ENCODE results near the gene PDPN. TPM values are rescaled to one million over a fixed set of nuclear protein-coding genes. Genes with fewer than 3 reads are reported as not detected.

PDPN gene
- polyA plus RNA-seq, 1 of the 3 experiments (the other 2 are of a cell fraction): not detected

DNA sequence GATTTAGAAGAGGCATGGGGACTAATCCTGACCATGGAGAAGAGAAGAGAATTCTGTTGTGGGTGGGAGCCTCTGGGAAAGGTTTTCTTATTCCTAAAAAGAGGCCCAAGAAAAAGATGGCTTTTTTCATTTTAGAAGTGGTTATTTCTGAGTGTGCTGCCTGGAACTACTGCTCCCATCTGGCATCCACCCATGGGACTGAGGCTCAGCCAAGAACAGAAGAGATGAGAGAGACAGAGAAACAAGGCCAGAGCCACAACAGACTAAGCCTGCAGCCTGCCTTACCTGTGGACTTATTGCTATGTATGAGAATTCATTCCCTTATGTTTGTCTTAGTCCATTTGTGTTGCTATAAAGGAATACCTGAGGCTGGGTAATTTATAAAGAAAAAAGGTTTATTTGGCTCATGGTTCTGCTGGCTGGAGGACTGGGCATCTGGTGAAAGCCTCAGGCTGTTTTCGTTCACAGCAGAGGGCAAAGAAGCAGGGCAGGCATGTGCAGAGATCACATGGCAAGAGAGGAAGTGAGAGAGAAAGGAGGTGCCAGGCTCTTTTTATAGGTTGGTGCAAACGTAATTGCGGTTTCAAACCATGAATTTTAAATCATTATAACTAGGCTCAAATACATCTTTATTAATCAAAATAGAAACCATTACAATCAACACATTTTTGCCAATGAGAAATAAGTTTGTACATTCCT is 58.8 kb downstream of the PDPN start:
- TF ChIP-seq, protein P1, sequence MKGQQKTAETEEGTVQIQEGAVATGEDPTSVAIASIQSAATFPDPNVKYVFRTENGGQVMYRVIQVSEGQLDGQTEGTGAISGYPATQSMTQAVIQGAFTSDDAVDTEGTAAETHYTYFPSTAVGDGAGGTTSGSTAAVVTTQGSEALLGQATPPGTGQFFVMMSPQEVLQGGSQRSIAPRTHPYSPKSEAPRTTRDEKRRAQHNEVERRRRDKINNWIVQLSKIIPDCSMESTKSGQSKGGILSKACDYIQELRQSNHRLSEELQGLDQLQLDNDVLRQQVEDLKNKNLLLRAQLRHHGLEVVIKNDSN (IDR thresholded peaks at IDR 0.05; ENCODE audit: borderline replicate concordance, low read depth): no peak
- no peak for TF ChIP-seq YY1 (IDR thresholded peaks at IDR 0.05; ENCODE audit: low read depth)
- TF ChIP-seq, protein P2, sequence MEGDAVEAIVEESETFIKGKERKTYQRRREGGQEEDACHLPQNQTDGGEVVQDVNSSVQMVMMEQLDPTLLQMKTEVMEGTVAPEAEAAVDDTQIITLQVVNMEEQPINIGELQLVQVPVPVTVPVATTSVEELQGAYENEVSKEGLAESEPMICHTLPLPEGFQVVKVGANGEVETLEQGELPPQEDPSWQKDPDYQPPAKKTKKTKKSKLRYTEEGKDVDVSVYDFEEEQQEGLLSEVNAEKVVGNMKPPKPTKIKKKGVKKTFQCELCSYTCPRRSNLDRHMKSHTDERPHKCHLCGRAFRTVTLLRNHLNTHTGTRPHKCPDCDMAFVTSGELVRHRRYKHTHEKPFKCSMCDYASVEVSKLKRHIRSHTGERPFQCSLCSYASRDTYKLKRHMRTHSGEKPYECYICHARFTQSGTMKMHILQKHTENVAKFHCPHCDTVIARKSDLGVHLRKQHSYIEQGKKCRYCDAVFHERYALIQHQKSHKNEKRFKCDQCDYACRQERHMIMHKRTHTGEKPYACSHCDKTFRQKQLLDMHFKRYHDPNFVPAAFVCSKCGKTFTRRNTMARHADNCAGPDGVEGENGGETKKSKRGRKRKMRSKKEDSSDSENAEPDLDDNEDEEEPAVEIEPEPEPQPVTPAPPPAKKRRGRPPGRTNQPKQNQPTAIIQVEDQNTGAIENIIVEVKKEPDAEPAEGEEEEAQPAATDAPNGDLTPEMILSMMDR (IDR thresholded peaks at IDR 0.05): no peak
- no peak for TF ChIP-seq REST (IDR thresholded peaks at IDR 0.05; ENCODE audit: low read depth, low read length)
- no peak for TF ChIP-seq RXRA (IDR thresholded peaks at IDR 0.05; ENCODE audit: borderline replicate concordance, low read depth)
- TF ChIP-seq, protein P3, sequence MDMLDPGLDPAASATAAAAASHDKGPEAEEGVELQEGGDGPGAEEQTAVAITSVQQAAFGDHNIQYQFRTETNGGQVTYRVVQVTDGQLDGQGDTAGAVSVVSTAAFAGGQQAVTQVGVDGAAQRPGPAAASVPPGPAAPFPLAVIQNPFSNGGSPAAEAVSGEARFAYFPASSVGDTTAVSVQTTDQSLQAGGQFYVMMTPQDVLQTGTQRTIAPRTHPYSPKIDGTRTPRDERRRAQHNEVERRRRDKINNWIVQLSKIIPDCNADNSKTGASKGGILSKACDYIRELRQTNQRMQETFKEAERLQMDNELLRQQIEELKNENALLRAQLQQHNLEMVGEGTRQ (IDR thresholded peaks at IDR 0.05; ENCODE audit: borderline replicate concordance, low read depth, low read length): no peak
- TF ChIP-seq GATA2 (CRISPR knock-in tag; IDR thresholded peaks at IDR 0.05): no peak
- TF ChIP-seq, protein P4, sequence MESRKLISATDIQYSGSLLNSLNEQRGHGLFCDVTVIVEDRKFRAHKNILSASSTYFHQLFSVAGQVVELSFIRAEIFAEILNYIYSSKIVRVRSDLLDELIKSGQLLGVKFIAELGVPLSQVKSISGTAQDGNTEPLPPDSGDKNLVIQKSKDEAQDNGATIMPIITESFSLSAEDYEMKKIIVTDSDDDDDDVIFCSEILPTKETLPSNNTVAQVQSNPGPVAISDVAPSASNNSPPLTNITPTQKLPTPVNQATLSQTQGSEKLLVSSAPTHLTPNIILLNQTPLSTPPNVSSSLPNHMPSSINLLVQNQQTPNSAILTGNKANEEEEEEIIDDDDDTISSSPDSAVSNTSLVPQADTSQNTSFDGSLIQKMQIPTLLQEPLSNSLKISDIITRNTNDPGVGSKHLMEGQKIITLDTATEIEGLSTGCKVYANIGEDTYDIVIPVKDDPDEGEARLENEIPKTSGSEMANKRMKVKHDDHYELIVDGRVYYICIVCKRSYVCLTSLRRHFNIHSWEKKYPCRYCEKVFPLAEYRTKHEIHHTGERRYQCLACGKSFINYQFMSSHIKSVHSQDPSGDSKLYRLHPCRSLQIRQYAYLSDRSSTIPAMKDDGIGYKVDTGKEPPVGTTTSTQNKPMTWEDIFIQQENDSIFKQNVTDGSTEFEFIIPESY (IDR thresholded peaks at IDR 0.05; ENCODE audit: borderline replicate concordance, low read depth): no peak
- TF ChIP-seq POLR2AphosphoS5 (IDR thresholded peaks at IDR 0.05; ENCODE audit: low read depth, low read length): no peak
- TF ChIP-seq GABPA (IDR thresholded peaks at IDR 0.05; ENCODE audit: low read depth): no peak
- no peak for TF ChIP-seq SMC3 (IDR thresholded peaks at IDR 0.05; ENCODE audit: low read depth, low read length)
- TF ChIP-seq FOXJ3 (CRISPR knock-in tag; IDR thresholded peaks at IDR 0.05): no peak
- Histone ChIP-seq H3K9me3 (no peaks in the 10 kb centered on the region), H3K4me1 (ENCODE audit: control insufficient read depth in 1 of 2, insufficient read depth in 2 of 2, low read depth in 1 of 2, low read length in 1 of 2) (no peaks in the 10 kb centered on the region), H4K20me1 (ENCODE audit: insufficient read depth) (no peaks in the 10 kb centered on the region), H3K27ac (ENCODE audit: low read depth in 2 of 2, low read length in 1 of 2) (no peak overlapping the region), H3K4me3 (ENCODE audit: low read depth in 2 of 2, low read length in 1 of 2) (no peak overlapping the region), H3F3A (replicated peaks; ENCODE audit: insufficient read depth) (no peaks in the 10 kb centered on the region), H3K27me3 (ENCODE audit: insufficient read depth) (no peaks in the 10 kb centered on the region), H3K9ac (no peak overlapping the region), H3K36me3 (replicated peaks in 1 of 2; ENCODE audit: control insufficient read depth in 1 of 2, insufficient read depth in 2 of 2, low read length in 1 of 2) (no peaks in the 10 kb centered on the region), H3K4me2 (no peak overlapping the region), H2AFZ (ENCODE audit: low read depth) (no peak overlapping the region), H3K79me2 (ENCODE audit: insufficient read depth) (no peaks in the 10 kb centered on the region), H3K9me2 (no peaks in the 10 kb centered on the region)
- no peak for DNase-seq
- 2% methylated on average over 3 of the region's 3 CpGs for WGBS (ENCODE audit: low lambda C conversion rate)
- ChIA-PET POLR2A (interaction anchor here (0.6 kb wide), 1 partner anchor 53 kb away, joined by 4 read pairs; no protein-coding TSS in a partner anchor), CTCF (no interaction called here)
